ENCODE measurements around the gene METTL24.

DNA sequence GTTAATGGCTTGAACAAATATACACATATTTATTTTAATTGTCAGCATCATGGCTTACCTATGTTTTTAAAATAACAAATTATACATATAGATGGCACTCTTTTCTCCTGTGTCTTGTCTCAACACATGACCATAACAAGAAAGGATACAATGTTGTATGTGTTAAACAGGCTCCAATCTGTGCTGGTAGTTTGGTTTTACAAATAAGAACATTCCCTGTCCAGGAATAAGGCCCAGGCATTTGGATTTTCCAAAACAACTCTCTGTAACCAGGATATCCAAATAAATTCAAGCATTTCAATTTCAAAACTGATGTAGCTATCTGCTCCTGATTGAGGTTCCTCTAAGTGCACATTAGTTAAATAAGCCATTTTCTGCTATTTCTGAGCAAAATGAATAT lies 17.1 kb downstream of the METTL24 start:
- TF ChIP-seq, protein P1, sequence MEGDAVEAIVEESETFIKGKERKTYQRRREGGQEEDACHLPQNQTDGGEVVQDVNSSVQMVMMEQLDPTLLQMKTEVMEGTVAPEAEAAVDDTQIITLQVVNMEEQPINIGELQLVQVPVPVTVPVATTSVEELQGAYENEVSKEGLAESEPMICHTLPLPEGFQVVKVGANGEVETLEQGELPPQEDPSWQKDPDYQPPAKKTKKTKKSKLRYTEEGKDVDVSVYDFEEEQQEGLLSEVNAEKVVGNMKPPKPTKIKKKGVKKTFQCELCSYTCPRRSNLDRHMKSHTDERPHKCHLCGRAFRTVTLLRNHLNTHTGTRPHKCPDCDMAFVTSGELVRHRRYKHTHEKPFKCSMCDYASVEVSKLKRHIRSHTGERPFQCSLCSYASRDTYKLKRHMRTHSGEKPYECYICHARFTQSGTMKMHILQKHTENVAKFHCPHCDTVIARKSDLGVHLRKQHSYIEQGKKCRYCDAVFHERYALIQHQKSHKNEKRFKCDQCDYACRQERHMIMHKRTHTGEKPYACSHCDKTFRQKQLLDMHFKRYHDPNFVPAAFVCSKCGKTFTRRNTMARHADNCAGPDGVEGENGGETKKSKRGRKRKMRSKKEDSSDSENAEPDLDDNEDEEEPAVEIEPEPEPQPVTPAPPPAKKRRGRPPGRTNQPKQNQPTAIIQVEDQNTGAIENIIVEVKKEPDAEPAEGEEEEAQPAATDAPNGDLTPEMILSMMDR (IDR thresholded peaks at IDR 0.05): no peak
- TF ChIP-seq POLR2AphosphoS5 (IDR thresholded peaks at IDR 0.05): no peak

Measured in prostate gland (tissue), 2 donors.